Measurements from ENCODE around the gene GPC5.
"Not testable (repeated sequence)": the region's sequence is repeated elsewhere in the genome, so short reads cannot be mapped to it uniquely, and the experiment has no call there.

GPC5 gene

DNA sequence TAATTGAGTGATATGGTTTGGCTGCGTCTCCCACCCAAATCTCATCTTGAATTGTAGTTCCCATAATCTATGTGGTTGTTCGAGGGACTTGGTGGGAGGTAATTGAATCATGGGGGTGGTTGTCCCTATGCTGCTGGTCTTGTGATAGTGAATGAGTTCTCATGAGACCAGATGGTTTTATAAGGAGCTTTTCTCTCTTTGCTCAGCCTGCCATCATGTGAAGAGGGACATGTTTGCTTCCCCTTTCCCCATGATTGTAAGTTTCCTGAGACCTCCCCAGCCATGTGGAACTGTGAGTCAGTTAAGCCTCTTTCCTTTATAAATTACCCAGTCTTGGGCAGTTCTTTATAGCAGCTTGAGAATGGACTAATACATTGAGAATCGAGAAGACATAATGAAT is 480.1 kb downstream of the GPC5 start:
- no peak for DNase-seq (ENCODE audit: low read depth)

DNA sequence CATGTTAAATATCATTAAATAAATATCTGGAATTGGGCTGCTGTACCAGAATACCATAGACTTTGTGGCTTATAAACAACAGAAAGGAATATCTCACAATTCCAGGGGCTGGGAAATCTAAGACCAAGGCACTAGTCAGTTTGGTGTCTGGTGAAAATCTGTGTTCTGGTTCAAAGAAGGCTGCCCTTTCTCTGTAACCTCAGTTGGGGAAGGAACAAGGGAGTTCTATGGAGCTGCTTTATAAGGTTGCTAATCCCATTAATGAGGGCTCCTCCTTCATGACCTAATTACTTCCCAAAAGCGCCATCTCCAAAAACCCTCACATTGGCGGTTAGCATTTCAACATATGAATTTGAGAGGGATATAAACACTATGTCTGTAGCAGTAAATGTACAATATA is 480.9 kb downstream of the GPC5 start:
- DNase-seq (ENCODE audit: low read depth), result no peak

DNA sequence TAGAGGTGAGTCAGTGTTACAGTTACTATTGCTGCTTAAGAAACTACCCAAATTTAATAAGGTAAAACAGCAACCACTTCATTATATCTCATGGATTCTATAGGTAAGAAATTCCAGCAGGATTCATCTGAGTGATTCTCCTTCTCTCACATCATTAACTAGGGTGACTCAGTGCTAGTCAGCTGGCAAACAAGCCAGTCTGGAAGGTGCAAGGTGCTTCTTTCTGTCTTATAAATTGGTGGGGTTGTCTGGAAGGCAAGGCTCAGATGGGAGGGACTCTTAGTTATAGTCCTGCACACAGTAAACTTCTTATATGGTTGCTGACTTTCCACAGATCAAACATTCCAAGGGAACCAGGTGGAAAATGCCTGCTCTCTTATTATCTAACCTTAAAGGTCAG is 484.5 kb downstream of the GPC5 start:
- no peak for DNase-seq (ENCODE audit: low read depth)

DNA sequence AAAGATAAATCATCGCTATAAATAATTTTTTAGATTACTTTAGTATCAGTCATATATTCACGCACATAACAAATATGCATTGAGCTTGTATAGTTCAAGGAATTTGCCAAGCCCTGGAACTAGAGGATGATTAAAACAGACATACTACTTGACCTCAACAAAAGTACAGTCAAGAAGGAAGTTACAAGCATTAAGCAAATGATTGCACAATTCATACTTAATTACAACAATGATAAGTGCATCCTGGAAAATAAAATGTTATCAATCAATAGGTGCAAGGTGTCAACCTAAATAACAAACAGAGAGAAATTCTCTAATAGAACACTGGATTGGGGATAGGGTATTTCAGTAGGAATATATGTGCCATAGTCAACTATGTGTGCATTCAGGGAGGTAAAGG is 491.2 kb downstream of the GPC5 start:
- no peak for DNase-seq (ENCODE audit: low read depth)

DNA sequence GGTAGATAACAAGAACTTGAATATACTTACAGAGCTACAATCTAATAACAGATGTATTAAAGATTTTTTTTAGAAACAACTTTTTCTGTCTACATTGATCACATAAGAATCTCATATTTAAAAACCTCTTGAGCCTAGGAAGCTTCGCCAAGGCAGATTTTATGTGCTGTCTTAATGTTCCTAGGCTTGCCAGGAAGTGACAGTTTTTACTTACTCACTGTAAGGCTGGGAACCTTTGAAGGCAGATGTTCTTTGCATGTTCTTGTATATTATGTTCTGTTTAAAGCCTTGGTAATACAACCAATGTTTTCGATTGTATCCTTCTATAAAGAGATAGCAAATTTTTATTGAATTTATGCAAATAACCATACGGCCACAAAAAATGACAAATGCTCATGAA is 492.7 kb downstream of the GPC5 start:
- no peak for DNase-seq (ENCODE audit: low read depth)

DNA sequence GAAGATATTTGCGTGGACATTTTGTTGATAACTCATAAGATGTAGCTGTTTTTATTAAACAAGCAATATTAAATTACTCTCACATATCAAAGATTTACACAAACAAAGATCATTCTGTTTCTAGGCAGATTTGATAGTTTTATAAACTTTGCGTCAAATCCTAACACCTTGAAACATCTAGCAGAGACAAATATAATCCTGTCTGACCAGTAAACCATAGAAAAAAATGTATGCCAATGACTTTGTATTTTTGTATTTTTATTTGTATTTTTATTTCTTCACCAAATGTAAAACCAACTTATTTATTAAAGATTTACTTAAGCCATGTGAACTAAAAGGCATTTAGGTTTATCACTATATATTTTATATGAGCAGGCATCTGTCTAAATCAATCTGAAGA is 494.6 kb downstream of the GPC5 start:
- DNase-seq (ENCODE audit: low read depth), result no peak

DNA sequence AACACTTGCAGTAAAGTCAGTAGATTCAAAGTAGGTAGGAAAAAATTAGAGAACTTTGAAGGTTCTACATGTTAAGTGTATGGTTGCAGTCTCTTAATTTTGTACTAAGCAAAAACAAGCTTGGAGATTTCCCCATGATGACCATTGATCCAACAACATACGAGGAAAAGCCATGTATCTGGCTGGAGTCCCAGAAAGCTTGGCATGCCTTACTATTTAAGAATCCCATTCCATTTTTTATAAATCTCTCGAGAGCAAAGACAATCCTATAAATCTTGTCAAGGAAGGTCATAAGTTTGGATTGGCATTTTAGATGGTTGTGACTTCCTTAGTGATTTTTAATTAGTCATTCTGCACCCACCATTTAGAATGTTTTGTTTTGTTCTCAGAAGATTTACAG is 495.9 kb downstream of the GPC5 start:
- no peak for DNase-seq (ENCODE audit: low read depth)

DNA sequence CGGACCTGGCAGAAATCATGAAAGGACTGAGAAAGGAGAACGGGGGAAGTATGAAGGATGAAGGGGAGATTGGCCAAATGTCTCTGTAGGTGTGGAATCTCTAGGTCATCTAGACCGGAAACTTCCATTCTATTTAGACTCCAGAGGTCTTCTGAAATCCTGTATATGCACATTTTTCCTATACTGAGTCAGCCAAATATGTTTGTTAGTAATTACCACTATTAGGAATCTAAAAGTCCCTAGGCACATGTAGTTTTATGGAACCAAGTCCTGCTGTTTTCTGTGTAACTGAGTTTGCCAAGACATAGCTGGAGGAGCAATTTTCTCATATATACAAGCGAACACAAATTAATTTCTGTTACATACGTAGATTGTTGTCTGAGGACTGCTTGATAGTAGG is 498.1 kb downstream of the GPC5 start:
- DNase-seq (ENCODE audit: low read depth), result no peak

DNA sequence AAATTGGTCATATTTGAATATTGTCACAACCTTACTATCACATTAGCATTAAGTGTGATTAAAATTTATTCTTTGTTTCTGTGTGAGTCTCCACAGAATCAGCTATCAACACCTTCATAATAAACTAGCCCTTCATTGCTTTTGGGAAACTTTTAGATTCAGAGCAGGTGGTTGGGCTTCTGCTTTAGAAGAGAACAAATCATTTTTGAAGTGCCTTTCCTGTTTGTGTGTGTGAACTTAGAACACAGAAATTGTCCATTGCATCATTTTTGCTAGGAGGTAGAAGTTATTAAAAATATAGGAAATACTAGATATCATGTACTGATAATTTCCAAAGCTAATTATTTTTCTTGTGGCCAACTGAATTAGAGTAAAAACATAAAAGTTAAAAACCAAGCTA is 500.6 kb downstream of the GPC5 start:
- not testable (repeated sequence) for DNase-seq (ENCODE audit: low read depth)

DNA sequence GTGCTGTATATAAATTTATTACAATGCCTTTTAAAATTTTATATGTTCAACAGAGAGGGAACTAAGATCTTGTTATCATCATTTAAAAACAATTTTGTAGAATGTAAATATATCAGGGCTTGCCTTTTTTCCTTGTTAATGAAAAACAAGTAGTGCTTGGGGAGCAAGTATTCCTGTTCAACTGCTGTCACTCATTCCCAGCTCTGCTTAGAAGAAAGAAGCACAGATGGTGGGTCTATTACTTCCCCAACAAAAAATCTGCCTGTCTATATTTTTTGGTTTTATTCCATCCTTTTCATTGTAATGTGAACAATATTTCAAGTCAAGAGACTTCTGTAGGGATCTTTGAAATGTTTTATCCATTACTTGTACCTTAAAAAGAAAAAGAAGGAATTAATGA is 503.9 kb downstream of the GPC5 start:
- no peak for DNase-seq (ENCODE audit: low read depth)

DNA sequence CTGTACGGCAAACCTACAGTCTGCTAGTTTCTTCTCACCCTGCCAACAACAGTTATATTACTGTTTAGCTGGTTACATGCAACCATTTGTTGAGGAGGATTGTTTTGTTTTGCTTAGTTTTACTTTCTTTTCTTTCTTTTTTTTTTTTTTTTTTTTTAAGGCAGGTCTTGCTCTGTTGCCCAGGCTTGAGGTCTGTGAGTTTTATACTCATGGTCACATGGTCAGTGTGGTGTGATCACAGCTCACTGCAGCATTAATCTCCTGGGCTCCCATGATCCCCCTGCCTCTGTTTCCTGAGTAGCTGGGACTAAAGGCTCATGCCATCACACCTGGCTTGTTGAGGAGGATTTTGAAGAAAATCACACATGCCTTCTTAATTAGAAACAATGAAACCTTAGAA is 505.6 kb downstream of the GPC5 start:
- no peak for DNase-seq (ENCODE audit: low read depth)

DNA sequence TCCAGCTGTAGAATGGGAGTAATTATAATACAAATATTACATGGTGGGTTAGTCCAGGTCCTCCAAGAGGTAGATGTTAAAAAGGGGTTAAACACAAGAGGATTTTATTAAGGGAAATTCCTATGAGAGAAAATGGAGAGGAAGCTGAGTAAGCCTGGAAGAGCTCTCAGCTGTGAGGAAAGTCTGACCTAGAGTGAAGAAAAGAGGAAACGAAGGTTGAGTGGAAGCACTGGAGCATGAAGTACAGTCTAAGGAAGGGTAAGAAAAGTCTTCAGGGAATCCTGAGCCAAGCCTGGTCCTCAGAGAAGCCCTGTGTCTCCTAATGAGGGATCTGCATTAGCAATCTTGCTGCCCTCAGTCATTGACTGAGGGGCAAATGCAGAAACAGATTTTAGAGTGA is 506.2 kb downstream of the GPC5 start:
- no peak for DNase-seq (ENCODE audit: low read depth)

DNA sequence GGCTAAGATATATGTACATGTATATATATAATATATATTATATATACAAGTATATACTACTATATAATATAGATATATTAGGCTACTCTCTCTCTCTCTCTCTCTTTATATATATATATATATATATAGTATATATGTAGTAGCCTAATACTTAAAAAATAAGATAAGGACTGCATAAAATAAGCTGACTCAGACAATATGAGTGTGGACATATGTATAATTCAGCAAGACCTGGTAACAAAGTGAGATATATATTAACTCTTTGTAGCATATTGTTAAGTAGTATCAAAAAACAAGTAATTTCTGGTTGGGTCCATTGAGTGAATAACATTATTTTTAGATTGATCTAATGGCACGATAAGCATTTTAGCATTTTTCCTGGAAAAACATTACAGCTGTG is 509.0 kb downstream of the GPC5 start:
- no peak for DNase-seq (ENCODE audit: low read depth)

DNA sequence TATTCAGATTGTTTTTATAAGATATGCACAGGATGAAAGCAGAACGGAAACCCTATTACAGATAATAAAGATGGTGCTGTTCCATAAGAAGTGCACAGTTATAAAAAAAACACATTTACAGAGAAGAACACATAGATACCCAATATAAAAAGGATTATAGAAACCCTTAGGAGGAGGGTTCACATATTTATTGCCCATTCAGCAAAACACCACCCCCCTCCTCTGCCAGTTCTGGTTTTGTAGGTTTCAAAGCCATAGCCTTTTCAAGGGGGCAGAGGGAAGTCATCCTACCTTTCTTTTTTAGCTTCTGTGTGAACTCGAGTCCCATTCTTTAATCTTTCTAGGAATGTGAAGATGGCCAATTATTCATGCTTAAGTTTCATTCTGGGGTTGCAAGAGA is 511.2 kb downstream of the GPC5 start:
- DNase-seq (ENCODE audit: low read depth), result no peak

DNA sequence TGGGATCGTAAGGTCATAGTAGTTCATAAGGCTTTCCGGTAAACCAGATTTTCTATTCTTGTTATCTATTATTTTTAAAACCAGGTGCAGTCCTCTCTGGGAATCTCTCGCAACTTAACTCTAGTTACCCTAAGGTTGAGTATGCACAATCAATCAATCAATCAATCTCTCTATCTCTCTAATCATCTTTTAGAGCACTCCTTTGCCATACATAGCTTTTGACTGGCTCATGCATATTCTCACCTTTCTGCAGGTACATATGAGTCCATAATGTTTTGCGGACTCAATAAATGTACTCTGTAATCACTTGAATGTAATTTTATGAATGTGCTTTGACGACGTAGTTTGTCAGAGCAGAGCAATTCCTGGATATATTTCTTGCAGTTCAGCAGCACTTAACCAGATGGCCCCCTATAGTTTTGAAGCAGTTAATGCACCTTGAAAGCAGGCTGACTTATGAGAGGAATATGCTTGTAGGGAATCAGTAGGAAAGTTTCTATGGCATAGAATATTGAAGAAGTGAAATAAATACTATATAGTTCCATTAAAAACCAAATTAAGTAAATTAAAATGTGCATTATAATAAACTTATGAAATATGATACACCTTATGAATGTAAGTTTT is 524.7 kb downstream of the GPC5 start:
- DNase-seq (ENCODE audit: low read depth), result no peak

DNA sequence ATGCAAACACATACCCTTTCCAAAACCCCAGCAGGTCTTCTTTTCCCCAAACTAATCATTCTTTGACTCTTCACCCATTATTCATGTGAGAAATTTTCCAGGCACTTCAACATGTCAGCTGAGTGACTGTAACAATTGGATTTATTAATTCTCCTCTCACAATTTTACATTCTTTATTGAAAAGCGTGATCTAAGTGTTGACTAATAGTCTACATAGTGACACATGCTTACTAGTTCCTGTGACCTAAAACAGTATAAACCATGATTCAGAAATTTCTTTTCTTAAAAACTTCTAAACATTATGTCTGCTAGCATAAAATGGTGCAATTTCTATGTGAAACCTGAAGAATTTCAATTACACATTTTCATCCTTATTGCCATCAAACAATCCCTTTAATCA is 532.3 kb downstream of the GPC5 start:
- DNase-seq (ENCODE audit: low read depth), result no peak

DNA sequence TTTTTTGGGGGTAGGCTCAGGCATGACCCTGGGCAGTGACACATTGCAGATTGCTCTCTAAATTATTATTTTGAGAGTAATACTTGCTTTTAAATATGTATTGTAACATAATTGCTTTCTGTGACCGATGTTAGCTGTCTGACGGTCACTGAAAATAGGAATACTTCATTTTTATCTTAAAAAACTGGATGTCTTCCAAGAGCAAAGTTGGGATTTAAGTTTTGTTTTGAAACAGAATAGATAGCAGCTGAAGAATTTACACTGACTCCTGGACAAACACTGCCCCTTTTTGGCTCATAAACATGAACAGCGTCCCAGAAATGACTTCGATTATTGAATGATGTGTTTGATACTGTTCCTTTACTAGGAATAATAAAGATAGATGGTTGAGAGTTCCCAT is 535.9 kb downstream of the GPC5 start:
- no peak for DNase-seq (ENCODE audit: low read depth)

DNA sequence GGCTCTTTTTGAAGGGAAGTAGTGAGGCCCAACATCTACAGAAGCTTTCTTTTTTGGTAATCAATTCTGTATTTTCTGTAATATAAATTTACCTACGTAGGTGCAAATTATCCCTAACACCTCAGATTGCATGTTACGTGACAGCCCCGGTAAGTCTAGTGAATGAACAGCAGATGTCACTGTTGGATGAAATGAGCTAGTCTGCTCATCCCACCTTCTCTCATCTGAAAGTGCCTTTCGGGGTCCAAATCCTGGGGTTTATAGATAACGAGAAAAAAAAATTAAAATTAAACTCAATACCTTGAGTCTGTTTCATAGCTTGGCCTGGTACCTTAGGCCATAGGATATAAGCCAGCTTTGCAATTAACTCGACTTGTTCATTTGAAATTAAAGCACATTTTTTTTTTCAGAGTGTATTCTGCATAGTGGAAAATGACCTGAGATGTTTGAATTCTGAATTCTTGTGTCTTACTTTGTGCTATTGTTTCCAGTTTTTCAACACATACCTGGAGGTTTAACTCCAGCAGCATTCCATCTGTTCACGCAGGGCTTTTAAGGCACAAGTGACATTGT is 548.2 kb downstream of the GPC5 start:
- DNase-seq (ENCODE audit: low read depth), result no peak

DNA sequence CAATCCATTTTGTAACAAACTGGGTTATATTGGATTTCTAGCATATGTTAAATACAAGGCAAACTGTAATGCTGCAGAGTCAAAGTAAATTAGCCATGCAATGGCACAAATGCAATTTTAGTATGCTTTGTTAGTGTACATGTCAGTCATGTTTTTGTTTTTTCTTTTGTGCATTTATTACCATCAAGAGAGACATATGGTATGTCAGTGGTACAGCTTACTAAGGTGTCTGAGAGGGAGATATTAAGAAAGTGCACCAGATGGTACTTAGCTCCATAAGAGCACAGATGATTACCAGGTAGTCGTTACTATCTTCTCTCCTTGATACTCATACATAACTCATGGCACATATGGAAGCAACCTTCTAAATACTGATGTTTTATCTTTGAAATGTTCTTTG is 550.3 kb downstream of the GPC5 start:
- no peak for DNase-seq (ENCODE audit: low read depth)

DNA sequence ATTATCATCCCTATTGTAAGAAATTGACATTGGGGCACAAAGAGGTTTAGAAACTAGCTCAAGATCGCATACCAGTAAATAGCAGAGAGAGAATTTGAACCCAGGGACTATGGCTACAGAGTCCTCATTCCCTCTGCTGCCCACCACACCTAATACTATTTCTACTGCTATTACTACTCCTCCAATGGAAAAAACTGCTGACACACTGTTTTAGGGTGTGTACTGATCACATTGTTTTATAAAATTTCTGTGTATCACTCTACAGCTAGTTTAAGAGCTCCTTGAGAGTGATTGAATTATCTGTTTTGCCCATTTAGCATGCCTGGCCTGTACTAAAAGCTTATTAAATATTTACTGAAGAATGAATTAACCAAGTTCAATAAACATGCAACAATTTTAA is 552.4 kb downstream of the GPC5 start:
- no peak for DNase-seq (ENCODE audit: low read depth)

DNA sequence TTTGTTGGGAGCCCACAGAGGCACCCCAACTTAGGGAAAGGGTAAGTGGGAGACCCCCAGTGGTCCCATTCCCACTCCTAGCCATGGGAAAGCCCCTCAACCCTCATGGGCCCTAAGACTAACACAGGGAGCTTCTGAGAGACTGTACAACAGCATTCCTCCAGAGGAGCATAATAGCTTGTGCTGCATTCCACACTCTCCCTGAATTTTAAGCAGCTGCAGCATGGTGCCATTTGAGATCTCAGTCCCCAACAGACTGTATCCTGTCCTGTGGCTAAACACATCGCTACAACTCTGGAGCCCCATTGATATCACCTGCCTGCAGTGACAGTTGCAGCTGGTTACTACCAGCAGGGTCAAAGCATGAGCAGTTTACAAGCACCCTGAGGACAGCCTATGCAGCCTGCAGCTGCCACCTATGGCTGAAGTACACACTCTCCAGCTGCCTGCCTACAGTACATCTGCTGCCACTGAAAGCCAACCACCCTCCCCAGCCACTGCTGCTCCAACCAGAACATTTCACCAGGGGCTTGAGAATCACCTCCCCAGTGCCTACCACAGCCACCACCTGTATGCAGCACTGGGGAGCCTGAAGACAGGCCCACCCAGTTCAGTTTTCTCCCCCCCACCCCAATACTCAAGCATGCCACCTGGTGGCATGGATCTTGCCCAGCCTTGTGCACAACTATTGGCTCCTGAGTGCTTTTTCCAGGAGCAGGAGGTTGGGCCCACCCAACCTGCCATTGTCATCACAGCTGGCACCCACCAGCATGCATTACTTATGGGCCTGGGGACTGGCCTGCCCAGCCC is 557.3 kb downstream of the GPC5 start:
- no peak for DNase-seq (ENCODE audit: low read depth)

DNA sequence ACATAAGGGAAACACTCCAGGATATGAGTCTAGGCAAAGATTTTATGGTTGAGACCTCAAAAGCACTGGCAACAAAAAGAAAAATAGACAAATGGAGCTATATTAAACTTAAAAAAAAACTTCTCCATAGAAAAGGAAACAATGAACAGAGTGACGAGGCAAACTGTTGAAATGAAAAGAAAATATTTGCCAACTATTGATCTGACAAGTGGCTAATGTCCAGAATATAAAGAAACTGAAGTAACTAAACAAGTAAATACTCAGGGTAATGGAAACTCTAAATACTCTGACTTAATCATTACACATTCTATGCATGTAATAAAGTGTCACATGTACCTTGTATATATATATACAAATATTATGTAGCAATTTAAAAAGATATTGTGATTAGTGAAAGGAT is 562.5 kb downstream of the GPC5 start:
- no peak for DNase-seq (ENCODE audit: low read depth)

DNA sequence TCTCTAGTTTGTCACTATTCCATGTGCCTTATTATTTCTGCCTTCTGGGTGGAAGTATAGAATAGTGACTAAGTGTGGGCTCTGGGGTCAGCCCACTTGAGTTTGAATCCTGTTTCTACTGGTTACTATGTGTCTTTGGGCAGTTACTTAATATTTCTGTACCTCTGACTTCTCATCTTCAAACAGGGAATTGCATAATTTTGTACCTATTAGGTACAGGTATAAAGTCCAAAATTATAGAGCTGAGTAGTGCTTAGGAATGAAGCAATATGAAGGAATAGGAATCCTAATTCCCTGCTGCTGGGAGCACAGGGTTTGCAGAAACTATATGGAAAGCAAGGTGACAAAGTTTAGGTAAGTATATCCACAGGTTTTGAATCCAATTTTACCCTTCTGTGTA is 564.5 kb downstream of the GPC5 start:
- DNase-seq (ENCODE audit: low read depth), result no peak

DNA sequence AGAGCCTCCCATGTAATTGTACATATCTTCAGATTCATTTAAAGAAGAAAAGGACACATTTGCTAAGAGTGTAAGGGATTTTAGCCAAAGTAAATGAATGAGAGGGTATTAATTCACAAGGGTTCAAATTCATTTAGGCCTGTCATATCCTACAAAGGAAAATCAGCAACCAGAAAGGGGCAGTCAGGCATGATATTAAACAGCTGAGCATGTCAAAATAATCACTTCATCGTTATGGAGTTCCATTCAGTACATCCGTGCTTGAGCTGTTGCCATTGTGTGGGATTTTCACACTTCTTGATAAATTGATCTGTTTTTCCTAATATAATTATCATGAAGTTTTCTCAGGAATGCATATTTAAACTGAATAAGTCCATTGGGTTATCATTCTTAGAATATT is 567.1 kb downstream of the GPC5 start:
- DNase-seq (ENCODE audit: low read depth), result no peak

Data from fibroblast of gingiva (primary cell).